Measurements from ENCODE around the gene KLK10.
A peak's percentile ranks its signal among the peaks of the same experiment; 100 is the strongest.

KLK10 gene

GRCh38 chr19:51025809-51026553 is 6.5 kb upstream of the KLK10 start:
- no peak for DNase-seq

DNA sequence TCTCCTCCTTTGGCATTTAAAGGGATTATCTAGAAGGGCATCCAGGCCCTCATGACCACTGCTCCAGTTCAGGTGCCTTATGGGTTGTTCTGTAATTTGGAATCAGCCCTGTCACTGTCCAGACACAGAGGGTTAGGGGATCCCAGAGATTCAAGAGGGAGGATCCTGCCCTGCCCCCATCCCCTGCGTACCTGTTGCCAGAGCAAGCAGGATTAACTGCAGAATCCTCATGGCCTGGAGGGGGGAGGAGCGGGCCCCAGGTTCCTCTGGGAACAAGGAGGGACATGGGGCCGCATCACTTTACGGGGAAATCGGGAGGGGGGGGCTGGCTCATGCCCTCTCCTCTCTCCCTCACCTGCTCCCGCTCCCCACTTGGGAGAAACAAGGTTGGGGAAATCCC is 5.9 kb upstream of the KLK10 start:
- no peak for DNase-seq

DNA sequence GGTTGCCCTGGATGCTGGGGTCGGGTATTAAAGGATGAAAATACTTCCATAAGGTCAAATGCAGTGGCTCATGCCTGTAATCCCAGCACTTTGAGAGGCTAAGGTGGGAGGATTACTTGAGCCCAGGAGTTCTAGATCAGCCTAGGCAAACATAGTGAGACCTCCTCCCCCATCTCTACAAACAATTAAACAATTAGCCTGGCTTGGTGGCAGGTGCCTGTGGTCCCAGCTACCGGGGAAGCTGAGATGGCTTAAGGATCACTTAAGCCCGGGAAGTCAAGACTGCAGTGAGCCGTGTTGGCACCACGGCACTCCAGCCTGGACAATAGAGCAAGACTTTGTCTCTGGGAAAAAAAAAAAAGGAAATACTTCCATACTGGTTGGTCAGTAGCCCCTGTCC is 5.4 kb upstream of the KLK10 start:
- peak; percentile 33 for DNase-seq

DNA sequence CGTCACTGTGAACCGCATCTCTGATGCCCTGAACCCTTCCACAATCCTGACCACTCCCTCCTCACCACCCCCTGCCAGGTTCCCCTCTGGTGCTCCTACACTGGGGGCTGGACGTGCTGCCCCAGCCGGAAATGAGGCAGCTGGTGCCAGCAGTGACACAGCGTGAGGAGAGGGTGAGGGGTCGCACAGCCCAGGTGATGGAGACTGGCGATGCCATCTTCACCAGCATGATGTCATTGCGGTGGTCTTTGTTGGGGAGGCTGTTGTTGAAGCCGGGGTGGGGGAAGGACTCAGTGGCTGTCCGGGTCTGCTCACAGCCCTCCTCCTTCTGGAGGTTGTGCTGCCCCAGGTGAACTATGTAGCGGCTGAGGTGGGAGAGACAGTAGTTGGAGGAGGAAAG is 4.4 kb upstream of the KLK10 start:
- no peak for DNase-seq

- no peak for DNase-seq
These were observed 3.0 kb upstream of the KLK10 start for GRCh38 chr19:51022526-51022925.

DNA sequence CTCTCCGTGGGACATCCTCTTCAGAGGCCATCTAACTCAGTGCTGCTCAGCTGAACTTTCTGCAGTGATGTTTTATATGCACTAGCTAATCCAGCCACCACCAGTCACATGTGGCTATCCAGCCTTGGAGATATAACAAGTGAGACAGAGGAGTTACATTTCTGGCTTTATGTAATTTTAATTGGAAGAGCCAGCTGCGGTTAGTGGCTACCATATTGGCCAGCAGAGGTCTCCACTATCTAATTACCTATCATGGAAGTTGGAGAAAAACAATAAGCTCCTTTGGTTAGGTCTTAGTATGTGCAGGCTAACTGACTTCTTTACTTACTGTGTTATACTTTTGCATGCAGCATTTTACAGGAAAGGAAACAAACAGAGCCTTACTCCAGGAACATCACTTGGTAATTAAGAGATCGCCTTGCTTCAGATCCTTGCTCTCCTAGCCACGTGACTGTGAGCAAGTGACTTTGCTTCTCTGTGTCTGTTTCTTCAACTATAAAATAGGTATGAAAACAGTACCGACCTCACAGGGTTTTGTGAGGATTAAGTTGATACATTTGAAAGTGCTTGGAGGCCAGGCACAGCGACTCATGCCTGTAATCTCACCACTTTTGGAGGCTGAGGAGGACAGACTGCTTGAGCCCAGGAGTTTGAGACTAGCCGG is 1.6 kb upstream of the KLK10 start:
- peak; percentile 64 for DNase-seq

DNA sequence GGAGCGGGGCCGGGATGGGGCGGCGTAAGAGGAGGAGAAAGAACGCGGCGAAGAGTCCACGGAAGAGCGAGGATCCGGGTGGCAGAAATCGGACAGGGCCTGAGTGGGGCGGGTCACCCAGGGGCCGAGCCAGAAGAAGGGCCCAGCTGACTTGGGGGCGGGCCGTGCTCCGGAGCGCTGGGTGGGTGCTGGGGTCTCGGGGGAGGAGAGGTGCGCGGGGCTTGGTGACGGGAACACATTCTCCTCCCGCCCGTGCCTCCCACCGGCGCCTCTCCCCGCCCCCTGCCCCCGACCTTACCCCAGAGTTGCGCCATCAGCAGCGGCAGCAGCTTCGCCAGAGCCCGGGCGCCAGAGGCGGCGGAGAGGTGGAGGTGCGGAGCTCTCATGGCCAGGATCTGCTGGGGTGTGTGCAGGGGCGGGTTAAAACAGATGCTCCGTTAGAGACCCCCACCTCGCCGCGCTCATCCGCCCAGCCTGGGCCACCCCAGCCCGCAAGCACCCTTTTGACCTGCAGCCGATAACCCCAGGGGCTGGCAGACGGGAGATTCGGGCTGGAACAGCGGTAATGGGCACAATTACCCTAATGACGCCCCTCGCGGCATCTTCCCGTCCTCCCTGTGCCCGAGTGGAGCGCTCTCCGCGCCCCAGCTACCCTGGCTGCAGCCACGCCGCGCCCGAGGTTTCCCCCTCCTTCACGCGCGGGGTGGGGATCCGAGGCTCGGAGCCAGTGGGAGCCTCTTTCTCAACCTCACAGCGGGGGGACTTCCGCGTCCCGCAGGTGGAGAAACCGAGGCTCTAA is 565 bp downstream of the KLK10 start:
- DNase-seq = no peak

- DNase-seq = peak; percentile 41
These were observed 2.5 kb downstream of the KLK10 start for GRCh38 chr19:51016798-51017683.

- DNase-seq = no peak
These were observed 3.7 kb downstream of the KLK10 start for GRCh38 chr19:51015691-51016267.

DNA sequence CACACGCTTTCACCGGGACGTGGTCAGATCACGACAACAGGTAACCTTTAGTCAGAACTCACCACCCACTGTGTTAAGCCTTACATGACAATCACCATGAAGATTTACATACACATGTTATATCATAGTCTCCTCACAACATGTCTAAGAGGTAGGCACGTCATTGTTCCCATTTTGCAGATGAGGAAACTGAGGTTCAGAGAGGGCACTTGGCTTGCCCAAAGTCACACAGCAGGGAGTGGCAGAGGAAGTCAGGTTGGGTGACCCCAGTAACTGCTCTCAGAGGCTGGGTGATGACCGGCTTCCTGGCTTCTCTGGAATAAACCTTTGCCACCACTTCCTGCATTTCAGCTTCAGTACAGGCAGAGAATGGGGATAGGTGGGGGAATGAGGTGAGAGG is 5.3 kb downstream of the KLK10 start:
- no peak for DNase-seq

DNA sequence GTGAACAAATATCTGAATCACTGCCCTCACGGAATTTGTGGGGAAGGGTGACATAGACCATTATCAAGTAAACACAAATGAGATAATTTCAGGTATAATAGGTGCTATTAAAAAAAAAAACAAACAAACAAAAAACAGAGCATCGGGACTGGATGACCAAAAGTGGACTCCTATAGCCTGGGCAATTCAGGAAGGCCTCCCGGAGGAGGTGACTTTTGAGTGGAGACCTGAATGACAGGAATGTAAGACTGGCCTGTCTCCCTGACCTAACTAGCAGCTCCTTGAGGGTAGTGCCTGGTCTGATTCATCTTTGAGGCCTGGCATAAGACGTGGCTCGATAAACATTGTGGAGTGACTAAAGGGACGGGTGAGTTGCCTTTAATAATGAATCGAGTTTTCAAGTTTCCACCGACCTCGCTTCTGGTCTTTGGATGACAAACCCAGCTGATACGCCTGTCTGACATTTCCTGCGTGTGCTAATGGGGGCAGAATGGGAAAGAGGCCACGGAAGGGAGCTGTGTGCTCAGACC is 6.8 kb downstream of the KLK10 start:
- no peak for DNase-seq

GRCh38 chr19:51010066-51010795 is 9.3 kb downstream of the KLK10 start:
- no peak for DNase-seq

- no peak for DNase-seq
These were observed 10.2 kb downstream of the KLK10 start for GRCh38 chr19:51009061-51009891.

- DNase-seq = no peak
These were observed 12.0 kb downstream of the KLK10 start for GRCh38 chr19:51007488-51007887.

- no peak for DNase-seq
These were observed 13.1 kb downstream of the KLK10 start for GRCh38 chr19:51006406-51006805.

- DNase-seq = no peak
These were observed 14.3 kb downstream of the KLK10 start for GRCh38 chr19:51005248-51005647.

GRCh38 chr19:51003316-51003715 is 16.2 kb downstream of the KLK10 start:
- DNase-seq = no peak

DNA sequence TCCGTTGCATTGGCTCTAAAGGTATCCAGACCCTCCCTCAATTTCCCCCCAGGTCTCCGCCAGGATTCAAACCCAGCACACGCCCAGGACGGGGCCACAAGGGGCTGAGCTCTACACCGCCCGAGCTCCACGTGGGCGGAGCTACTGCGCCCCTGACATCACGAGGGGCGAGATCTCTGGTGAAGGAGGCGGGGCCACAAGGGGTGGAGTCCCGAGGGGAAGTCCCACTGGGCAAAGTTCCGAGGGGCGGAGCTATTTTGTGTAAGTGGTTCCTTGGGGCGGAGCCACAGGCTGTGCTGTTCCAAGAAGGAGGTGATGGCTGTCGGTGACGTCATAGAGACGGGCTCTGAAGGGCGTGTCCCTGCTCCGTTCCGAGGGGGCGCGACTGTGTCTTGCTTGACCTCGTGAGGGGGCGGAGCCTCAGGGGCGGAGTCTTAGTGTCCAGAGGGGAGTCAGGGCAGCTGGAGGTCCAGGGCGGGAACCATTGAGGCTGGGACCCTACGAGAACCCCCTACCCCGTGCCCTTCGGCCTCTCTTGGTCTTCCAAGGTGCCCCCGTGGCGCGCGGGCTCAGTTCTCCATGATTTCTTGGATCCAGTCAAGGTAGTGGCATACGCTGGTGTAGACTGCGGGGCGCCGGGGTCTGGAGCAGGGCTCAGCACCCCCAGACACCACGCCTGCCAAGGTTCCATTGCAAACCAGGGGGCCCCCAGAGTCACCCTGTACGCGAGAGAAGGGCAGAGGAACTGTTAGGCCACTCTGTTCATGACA is 16.8 kb downstream of the KLK10 start:
- no peak for DNase-seq

DNA sequence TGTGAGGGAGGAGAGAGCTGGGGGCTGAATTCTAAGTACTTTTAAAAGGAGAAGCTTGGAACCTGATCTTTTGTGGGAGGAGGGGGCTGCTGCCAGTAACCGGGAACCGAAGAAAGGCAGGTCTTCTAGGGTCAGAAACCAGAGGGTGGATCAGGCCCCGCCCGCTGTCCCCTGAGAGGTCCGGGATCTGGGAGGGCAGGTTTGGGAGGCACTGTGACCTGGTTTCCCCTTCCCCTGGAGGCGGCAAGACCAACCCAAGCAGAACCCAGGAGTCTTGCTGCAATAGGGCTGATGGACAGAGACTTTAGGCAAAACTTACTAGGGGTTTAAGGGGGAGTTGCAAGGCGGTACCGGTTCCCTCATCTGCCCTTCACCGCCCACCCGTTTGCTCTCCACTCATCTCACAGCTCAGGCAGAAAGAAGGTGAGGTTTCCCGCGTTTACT is 17.4 kb downstream of the KLK10 start:
- DNase-seq = no peak

- DNase-seq = no peak
These were observed 18.0 kb downstream of the KLK10 start, which contains the start of gene KLK8 for GRCh38 chr19:51001515-51001914. TSS of gene KLK8 (minus strand) at chr19:51001604. CDS start at chr19:51001167, 437 bp downstream.

All from NCI-H1105 (cell line).